Medulla oblongata (tissue), 1 donor: Measurements from ENCODE around the gene RAB11A.
A peak's percentile ranks its signal among the peaks of the same experiment; 100 is the strongest.

Experiments used
- DNase-seq: peaks from one replicate; pipeline ENCODE4 v3.0.0-alpha.2; 2015; ENCODE audit errors: extremely low spot score

The RAB11A gene

GRCh38 chr15:65869126-65869953, at the start of gene RAB11A:
RAB11A (plus strand) TSS chr15:65869491; CDS start chr15:65869586, 95 bp downstream.
- DNase-seq: peak; percentile 98

GRCh38 chr15:65819563-65819960, 49.7 kb upstream of the RAB11A start:
- no peak for DNase-seq

- DNase-seq: no peak
Observed at GRCh38 chr15:65821070-65821469, 48.2 kb upstream of the RAB11A start.

- DNase-seq: no peak
Observed at GRCh38 chr15:65822316-65822715, 47.0 kb upstream of the RAB11A start.

GRCh38 chr15:65824031-65824743, 45.1 kb upstream of the RAB11A start:
- peak; percentile 75 for DNase-seq

GRCh38 chr15:65824941-65825544, 44.2 kb upstream of the RAB11A start:
- DNase-seq: no peak

- no peak for DNase-seq
Observed at GRCh38 chr15:65827065-65827464, 42.2 kb upstream of the RAB11A start.

- DNase-seq: no peak
Observed at GRCh38 chr15:65828585-65828984, 40.7 kb upstream of the RAB11A start.

GRCh38 chr15:65829130-65829764, 40.0 kb upstream of the RAB11A start:
- DNase-seq: no peak

GRCh38 chr15:65832549-65833364, 36.5 kb upstream of the RAB11A start:
- peak; percentile 91 for DNase-seq

GRCh38 chr15:65833501-65834205, 35.6 kb upstream of the RAB11A start:
- no peak for DNase-seq

GRCh38 chr15:65834603-65835282, 34.5 kb upstream of the RAB11A start:
- DNase-seq: no peak

- no peak for DNase-seq
Observed at GRCh38 chr15:65835447-65835846, 33.8 kb upstream of the RAB11A start.

GRCh38 chr15:65836665-65837064, 32.6 kb upstream of the RAB11A start:
- DNase-seq: no peak

GRCh38 chr15:65837301-65838294, 31.7 kb upstream of the RAB11A start:
- DNase-seq: peak; percentile 73

- DNase-seq: no peak
Observed at GRCh38 chr15:65839354-65839901, 29.9 kb upstream of the RAB11A start.

- DNase-seq: no peak
Observed at GRCh38 chr15:65839985-65840384, 29.3 kb upstream of the RAB11A start.

- no peak for DNase-seq
Observed at GRCh38 chr15:65841121-65841930, 28.0 kb upstream of the RAB11A start.
